Measurements from ENCODE around the gene ITFG1. TPM values are rescaled to one million over a fixed set of nuclear protein-coding genes. Genes with fewer than 3 reads are reported as not detected.

Gene ITFG1
- total and polyA plus RNA-seq, 9 of the 15 experiments (the other 6 are each of a cell fraction or from before 2014, with no cell fraction given), result 17.1 to 83.5 (median 35.8) TPM

GRCh38 chr16:47244206-47244605 is 216.7 kb downstream of the ITFG1 start:
- no peak overlapping the region for H3K9ac ChIP-seq (ENCODE audit: insufficient read depth in 1 of 2, low read depth in 2 of 2, low read length in 2 of 2)
- no peak for ATAC-seq
- ChIA-PET CTCF (ENCODE audit: low intra/inter-chr PET ratio) (no interaction called here), POLR2A (no interaction called here)
- H3K27ac ChIP-seq (ENCODE audit: extremely low read depth, low read depth, low read length), result no peak overlapping the region
- no peaks in the 10 kb centered on the region for H3K27me3 ChIP-seq (ENCODE audit: control insufficient read depth in 2 of 2, insufficient read depth in 2 of 2, low read length in 2 of 2)
- FAIRE-seq, result no peak
- no peak overlapping the region for H2AFZ ChIP-seq (ENCODE audit: low read depth, low read length)
- intact Hi-C loops (cut with micrococcal nuclease), result no loop called here
- no peaks in the 10 kb centered on the region for H3K9me1 ChIP-seq (ENCODE audit: control insufficient read depth, insufficient read depth, low read length)
- in situ Hi-C loops (cut with MboI), result no loop called here
- BruUV-seq (replicated peaks), result no TSS peak
- no peaks in the 10 kb centered on the region for H4K20me1 ChIP-seq (replicated peaks; ENCODE audit: control insufficient read depth, insufficient read depth, low read length)
- no peak for DNase-seq (ENCODE audit: extremely low read depth in 1 of 4, low spot score in 3 of 4)
- no peak for TF ChIP-seq ZNF511 (CRISPR knock-in tag; IDR thresholded peaks at IDR 0.05)
- TF ChIP-seq PBX2 (CRISPR knock-in tag; IDR thresholded peaks at IDR 0.05; ENCODE audit: low read depth), result no peak
- TF ChIP-seq PBX2 (tag; conservative IDR thresholded peaks at IDR 0.05; ENCODE audit: low read depth), result peak; percentile 71
- TF ChIP-seq MTA1 (IDR thresholded peaks at IDR 0.05; ENCODE audit: borderline replicate concordance), result no peak
- peak; percentile 38; the same call in 1 of the 2 replicates for TF ChIP-seq PKNOX1 (IDR thresholded peaks at IDR 0.05)
- no peak for TF ChIP-seq ADNP (tag; IDR thresholded peaks at IDR 0.05)
- TF ChIP-seq MEIS2 (IDR thresholded peaks at IDR 0.05; ENCODE audit: partially characterized antibody), result peak; percentile 73
- no peaks in the 10 kb centered on the region for H3K4me1 ChIP-seq (replicated peaks in 1 of 2; ENCODE audit: control insufficient read depth in 2 of 2, insufficient read depth in 2 of 2, low read length in 2 of 2)
- H3K36me3 ChIP-seq (ENCODE audit: control insufficient read depth, insufficient read depth, low read length), result 0 out of 3 replicates have a peak, but pooled peaks cover 3% of the 10 kb centered on the region
- 45% methylated on average over 4 of the region's 4 CpGs for WGBS (ENCODE audit: insufficient coverage, low coverage, missing lambda C conversion rate)
- H3K79me2 ChIP-seq (ENCODE audit: control insufficient read depth, insufficient read depth, low read length), result no peaks in the 10 kb centered on the region
- no peaks in the 10 kb centered on the region for H3K9me3 ChIP-seq (replicated peaks; ENCODE audit: control insufficient read depth, insufficient read depth, low read depth, low read length)
- H3K4me2 ChIP-seq (ENCODE audit: insufficient read depth, low read length), result no peak overlapping the region
- H3K4me3 ChIP-seq, result no peak overlapping the region
